Esophagus squamous epithelium (tissue), 4 donors: Measurements from ENCODE around the gene PATL2.

Experiments
- CTCF ChIP-seq, 6 experiments: fragments of 450-650 bp in 4 of 6; fragments of 200-600 bp in 2 of 6; sonication (generic) in 2 of 6; IDR thresholded peaks; one replicate each; pipeline ENCODE4 v1.5.1; 2016 to 2019; ENCODE audit warnings: antibody characterized with exemption in 6 of 6, mild to moderate bottlenecking in 4 of 6, moderate library complexity in 4 of 6
- POLR2A ChIP-seq, 4 donors: fragments of 450-650 bp; IDR thresholded peaks; one replicate each; pipeline ENCODE4 v1.6.1; 2017; ENCODE audit warnings: antibody characterized with exemption in 4 of 4, mild to moderate bottlenecking in 4 of 4, moderate library complexity in 3 of 4

- TF ChIP-seq POLR2A (IDR thresholded peaks at IDR 0.05) (no peak), CTCF (IDR thresholded peaks at IDR 0.05) (no peak)
Measured at GRCh38 chr15:44726136-44726535, 15.0 kb upstream of the PATL2 start.
